Stimulated activated CD4-positive, alpha-beta T cell treated with anti-CD3 and anti-CD28 coated beads, Interleukin-15, amount 100 ng/mL, for 1 hour (primary cell): Measurements from ENCODE around the gene VEGFB.

Experiments used
- DNase-seq, 2 donors: peaks; one replicate each; pipeline ENCODE4 v3.0.0-alpha.2; 2020; ENCODE audit warnings: low read depth in 1 of 2, low spot score in 1 of 2

The VEGFB gene

DNA sequence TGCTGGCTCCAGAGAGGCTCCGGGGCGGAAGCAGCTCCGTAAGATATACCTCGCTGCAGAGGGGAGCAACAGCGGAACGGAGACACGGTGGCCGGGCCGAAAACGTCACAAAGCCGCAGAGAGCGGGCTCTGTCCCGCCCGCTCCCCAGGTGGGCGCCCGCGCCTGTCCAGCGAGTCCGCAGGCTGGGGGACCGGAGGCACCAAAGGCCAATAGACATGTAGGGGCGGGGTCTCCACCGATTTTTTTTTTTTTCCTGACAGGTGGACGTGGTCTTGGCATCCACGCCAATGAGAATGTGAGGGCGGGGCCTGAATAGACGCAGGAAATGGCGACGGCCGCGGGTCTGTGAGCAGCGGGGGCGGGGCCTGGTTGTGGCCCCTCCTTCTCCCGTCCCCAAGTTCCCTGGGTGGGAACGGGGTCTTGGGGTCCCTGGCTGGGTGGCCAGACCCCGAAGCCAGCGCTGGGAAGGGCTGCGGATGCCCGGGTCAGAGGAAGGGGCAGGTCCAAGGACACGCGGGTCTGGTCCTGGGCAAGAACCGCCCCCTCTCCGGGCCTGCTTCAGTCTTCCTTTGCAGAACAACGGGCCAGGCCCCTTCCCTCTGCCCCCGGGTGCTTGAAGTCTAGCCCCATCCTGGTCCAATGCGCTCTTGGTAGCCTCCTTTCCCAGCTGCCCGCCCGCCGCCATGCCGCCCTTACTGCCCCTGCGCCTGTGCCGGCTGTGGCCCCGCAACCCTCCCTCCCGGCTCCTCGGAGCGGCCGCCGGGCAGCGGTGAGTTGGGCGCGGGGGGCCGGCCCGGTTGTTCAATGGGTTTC is 4.0 kb upstream of the VEGFB start, which contains the start of gene DNAJC4:
DNAJC4 (plus strand) TSS at position 378 of the 814 bp plus-strand sequence; CDS start at position 685, 307 bp downstream.
- peak; percentile 72 to 76 for DNase-seq

DNA sequence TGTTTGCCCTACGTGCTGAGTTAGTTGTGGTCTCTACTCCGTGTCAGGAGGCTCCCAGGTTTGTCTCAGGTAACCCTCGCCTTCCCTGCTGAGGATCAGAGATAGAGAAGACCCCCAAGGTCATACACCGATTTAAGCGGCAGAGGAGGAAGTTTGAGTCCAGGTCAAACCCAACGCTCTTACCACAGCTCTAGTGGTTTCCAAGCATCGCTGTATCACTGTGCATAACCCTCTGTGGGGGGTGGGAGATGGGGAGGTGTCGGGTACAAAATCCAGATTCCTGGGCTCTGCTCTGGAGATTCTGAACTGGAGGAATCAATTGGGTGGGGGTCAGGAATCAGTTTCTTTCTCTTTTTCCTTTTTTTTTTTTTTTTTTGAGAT is 3.4 kb upstream of the VEGFB start:
- no peak for DNase-seq

DNA sequence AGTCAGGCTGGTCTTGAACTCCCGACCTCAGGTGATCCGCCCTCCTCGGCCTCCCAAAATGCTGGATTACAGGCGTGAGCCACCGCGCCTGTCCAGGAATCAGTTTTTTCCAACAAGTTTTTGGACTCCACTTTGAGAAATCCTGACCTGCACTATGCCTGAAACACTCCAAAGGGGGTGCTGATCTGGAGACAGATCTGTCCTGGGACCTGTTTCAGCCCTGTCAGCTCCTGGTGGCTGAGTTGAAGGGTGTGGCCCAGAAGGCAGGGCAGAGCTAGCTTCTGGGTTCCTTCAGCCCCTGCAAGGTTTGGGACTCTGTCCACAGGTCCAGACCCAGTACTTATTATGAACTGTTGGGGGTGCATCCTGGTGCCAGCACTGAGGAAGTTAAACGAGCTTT is 2.8 kb upstream of the VEGFB start:
- DNase-seq, result no peak

DNA sequence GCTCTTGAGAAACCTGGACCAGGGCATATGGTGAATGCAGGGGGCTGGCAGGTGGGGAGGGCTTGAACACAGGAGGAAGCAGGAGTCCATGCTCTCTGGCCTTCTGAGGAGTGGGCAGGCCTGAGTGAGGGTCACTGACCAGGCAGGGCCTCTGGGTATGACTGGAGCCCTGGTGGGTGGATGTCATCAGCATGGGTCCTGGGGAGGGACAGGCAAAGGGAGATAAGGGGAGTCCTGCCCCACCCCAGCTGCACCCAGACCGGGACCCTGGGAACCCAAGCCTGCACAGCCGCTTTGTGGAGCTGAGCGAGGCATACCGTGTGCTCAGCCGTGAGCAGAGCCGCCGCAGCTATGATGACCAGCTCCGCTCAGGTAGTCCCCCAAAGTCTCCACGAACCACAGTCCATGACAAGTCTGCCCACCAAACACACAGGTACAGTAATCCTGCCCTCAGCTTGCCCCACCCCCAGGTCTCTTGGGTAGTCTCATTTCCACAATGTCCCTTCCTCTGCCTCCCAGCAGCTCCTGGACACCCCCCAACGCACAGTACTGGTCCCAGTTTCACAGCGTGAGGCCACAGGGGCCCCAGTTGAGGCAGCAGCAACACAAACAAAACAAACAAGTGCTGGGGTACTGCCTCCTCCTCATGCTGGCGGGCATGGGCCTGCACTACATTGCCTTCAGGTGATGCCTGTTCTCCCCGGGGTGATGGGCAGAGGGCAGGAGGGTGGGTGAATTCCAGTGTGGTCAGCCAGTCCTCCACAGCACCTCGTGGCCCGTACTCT is 2.0 kb upstream of the VEGFB start:
- DNase-seq, result no peak

DNA sequence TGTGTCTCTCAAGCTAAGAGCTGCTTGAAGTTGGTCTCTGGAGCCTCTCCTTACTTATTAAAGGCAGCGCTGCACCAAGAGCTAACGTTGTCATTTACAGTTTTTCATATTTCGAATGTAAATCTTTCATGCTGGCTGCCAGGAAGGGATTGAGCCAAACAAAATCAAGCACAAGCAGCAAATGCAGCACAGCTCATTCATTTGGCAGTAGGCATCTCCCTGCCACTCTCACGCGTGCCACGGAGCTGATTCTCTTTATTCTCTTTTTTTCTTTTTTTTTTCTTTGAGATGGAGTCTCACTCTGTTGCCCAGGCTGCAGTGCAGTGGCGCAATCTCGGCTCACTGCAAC is 1.4 kb upstream of the VEGFB start:
- no peak for DNase-seq

DNA sequence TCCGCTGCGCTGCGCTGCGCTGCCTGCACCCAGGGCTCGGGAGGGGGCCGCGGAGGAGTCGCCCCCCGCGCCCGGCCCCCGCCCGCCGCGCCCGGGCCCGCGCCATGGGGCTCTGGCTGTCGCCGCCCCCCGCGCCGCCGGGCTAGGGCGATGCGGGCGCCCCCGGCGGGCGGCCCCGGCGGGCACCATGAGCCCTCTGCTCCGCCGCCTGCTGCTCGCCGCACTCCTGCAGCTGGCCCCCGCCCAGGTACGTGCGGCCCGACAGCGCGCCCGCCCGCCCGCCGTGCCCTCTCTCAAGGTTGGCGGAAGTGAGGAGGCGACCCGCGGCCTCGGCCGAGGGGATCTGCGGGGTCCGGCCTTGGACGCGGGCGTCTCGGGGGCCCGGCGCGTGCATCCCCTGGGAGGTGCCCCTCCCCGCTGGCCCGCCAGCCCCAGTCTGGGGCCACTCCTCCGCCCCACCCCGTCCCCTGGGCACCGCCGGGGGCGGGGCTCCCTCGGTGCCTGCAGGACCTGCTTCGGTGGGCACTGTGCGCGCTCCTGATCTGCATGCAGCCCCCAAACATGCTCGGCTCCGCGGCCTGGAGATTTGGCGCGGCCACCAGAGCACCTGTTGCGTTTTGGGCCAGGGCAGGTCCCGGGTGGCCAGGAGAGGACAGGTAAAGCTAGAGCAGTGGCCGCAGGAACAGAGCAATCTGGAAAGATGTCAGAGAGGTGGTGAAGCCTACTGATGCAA is 429 bp downstream of the VEGFB start:
- DNase-seq, result no peak

DNA sequence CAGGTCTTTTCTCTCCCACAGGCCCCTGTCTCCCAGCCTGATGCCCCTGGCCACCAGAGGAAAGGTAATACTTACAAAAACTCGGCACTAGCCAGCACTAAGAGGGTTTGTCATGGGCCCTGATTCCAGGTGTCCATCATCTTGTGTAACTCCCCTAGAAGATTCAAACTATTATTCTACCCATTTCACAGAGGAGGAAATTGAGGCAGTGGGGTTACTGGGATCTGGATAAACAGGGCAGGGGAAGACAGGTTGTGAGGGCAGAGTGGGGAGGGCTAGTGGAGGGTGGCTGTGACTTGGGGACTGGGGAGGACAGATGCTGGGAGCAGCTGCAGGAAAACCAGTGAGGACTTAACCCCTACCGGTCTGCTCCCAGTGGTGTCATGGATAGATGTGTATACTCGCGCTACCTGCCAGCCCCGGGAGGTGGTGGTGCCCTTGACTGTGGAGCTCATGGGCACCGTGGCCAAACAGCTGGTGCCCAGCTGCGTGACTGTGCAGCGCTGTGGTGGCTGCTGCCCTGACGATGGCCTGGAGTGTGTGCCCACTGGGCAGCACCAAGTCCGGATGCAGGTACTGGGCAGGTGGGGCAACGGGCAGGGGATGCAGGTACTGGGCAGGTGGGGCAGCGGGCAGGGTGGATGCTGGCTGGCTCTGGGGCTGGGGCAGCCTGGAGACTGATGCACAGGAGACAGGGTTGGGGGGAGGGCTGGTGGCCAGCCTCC is 1.2 kb downstream of the VEGFB start:
- DNase-seq, result no peak

DNA sequence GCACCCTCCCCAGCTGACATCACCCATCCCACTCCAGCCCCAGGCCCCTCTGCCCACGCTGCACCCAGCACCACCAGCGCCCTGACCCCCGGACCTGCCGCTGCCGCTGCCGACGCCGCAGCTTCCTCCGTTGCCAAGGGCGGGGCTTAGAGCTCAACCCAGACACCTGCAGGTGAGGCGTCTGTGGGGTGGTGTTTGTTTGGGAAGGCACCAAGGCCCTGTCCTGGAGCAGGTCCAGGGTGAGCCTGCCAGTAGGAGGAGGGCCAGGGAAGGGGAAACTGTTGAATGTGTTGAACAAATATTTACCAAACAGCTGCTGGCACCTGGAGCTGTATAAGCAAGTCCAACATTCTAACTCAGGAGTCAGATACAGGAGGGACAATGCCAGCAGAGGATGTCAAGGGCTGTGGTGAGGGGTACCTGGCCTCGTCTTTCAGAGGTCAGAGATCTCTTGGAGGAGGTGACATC is 3.1 kb downstream of the VEGFB start:
- no peak for DNase-seq

DNA sequence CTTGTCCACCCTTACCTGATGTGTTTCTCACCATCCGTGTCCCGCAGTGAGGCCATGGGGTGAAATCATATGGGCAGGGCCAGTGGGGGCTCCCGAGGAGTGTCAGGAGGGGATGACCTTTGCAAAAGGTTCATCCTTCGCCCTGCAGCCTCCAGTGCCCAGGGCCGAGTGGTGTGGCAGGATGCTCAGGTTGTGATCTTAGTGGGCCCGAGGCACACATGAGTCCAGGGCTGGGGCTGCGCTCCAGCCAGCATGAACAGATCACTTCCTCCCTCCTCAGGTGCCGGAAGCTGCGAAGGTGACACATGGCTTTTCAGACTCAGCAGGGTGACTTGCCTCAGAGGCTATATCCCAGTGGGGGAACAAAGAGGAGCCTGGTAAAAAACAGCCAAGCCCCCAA is 3.7 kb downstream of the VEGFB start:
- no peak for DNase-seq

DNA sequence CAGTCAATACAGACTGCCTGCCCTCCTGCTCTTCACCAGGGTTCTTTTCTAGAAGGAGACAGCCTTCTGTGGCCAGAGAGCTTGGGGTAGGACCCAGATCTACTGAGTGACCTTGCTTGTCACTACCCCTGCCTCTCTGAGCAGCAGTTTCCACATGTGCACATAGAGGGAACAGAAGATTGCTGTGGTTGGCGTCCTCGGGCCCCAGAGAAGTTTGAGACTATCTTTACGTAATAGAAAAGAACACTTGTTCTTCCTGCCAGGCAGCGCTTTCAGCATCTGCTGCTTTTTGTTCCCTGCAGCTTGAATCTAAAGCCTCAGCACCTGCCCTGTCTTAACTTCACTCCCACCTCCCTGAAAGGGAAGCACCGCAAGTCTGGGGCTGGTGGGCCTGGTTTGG is 4.6 kb downstream of the VEGFB start:
- no peak for DNase-seq

DNA sequence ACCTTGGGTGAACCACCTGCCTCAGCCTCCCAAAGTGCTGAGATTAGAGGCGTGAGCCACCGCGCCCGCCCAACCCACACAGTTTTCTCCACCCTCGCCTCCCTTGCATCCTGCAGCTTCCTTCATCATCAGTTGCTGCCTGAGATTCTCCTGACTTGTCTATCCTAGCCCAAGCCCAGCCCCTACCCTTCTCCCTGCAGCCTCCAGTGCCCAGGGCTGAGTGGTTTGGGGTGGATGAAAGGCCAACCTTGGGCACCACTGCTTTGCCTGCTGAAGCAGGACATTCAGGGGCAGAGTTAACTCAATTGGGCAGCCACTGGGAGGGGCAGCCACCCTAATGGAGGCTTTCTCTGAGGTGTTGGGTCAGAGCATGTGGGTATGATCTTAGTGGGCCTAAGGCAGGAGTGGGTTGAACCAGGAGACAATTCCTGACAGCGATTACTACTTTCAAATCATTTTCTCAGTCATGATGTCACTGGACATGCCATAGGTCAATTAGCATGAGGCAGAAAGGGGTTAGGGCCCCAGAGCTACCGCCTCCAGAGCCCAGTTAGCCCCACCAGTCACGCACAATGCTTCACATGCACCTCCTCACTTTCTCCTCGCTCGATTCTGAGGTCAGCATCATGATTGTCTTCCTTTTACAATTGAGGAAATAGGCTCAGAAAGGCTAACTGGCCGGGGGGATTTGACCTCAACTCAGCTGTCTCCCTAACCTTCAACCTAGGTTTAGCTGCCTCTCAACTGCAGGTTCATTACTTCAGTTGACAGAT is 5.5 kb downstream of the VEGFB start:
- no peak for DNase-seq

DNA sequence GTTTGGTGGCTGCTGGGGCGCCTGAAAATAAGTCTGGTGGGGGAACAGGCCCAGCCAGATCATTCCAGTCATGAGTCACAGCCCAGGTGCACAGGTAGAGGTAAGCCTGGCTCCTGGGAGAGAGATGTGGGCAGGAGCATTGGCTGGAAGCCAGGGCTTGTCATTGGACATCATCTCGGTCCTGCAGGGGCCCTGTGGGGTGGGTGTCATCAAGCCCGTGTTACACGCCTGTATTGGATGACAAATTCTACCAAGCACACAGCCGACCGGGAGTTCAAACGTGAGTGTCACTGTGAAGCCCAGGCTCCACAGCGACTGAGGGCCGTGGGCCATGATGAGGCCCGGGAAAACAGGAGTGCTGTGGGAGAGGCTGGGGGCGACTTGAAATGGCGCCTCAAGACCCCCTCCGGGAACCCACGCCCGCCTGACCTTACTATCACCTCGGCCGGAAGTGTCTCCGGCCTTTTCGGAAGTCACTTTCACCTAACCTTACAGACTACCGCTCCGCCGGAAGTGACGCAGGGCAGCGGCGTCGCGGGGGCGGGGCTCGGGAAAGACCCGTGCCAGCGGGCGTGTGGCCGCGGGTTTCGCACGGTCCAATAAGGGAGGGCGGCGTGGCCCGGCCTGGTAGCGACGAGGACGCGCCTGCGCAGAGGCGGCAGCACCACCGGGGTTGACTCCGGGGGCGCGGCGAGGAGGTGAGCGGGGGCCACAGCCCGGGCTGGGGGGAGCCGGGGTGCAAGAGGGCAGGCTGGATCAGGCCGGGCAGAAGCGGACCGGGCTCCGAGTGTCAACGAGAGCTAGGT is 6.3 kb downstream of the VEGFB start, which contains the start of gene FKBP2:
FKBP2 (plus strand) TSS at position 661 of the 806 bp plus-strand sequence. CDS start 1,293 bp downstream, outside the sequence.
- DNase-seq, result peak; percentile 97 to 98

DNA sequence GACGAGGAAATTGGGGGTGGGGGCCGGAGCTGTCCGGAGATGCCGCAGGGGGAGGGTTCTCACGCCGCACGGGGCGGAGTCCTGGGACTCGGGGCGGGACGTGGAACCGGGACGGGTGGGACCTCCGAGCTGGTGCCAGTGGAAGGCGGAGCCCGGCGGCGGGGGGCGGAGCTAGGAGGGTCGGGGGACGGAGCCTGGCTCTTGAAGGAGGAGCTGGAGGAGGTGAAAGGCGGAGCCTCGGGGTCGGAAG is 6.8 kb downstream of the VEGFB start:
- peak; percentile 100 for DNase-seq

DNA sequence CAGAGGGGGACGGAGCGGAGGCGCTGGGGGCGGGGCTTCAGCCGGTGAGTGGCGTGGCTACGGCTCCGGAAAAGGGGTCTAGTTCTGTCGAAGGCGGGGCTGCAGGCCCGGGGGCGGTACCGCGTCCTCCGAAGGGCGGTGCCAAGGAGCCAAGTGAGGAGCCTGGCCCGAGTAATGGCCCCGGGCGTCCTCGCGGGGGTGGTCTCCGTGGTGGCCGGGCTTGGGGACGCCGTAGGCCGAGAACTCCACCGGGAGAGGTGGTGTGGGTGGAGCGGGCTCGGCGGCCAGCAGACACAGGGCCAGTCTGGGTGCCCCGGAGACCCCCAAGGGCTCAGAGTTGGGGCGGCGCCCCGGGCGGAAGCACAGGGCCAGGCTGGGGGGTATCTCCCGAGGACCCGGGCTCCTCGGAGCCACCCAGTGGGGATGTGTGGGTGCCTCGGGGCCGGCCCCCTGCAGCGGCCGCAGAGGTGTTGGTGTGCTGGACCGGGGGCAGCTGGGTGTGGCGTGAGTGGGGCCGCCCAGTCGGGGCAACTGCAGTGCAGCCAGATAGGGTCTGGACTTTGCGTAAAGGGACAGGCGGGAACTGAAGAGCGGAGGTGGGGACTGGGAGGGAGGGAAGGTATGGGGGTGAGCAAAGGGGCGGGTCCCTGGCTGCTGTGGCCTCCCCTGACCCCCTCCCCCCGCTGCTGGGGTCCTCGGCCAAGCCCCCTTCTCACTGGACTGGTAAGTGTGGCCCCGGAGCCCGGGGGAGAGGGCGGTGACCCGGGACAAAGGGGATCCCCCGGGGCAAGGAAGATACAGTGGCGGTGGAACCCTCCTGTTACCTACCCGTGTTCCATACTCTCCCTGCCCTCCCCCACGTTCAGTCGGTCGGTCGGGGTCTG is 7.3 kb downstream of the VEGFB start:
- DNase-seq, result no peak

DNA sequence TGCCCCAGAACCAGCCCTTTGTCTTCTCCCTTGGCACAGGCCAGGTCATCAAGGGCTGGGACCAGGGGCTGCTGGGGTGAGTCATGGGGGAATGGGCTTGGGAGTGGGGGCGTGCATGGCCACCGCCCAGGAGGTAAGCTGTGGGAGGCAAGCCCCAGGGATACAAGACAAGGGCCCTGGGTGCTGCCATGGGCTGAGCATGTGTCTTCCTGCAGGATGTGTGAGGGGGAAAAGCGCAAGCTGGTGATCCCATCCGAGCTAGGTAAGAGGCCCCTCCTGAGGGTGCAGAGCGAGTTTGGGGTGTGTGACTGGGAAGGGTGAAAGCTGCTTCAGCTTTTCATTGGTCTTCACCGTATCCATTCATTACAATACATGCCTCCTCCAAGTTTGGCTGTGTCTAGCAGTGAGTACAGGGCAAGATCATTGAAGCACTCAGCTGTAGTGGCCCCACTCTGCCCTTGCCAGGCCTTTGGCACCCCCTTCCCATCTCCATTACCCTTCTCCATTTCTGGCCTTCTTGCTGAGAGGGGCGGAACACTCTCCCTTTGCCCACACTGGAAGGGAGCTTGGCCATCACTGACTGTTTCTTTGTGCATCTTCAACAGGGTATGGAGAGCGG is 9.0 kb downstream of the VEGFB start:
- DNase-seq, result no peak

DNA sequence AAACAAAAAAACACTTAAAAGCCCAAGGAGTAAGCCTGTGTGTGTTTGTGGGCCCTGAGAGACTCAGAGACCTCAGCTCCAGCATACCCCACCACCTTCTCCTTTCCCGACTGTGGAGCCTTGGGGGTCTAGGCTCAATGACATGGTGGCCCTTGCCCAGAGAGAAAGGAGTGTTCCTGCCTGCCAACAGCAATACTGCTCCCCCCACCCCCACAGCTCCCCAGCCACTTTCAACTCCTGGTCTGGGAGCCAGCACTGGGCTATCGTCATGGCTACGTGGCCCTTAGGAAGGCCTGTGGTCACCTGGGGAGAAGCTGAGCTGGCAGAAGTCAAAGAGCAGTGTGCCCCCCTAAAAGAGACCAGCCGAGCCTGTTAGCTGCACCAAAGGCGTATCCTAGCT is 9.7 kb downstream of the VEGFB start:
- no peak for DNase-seq

DNA sequence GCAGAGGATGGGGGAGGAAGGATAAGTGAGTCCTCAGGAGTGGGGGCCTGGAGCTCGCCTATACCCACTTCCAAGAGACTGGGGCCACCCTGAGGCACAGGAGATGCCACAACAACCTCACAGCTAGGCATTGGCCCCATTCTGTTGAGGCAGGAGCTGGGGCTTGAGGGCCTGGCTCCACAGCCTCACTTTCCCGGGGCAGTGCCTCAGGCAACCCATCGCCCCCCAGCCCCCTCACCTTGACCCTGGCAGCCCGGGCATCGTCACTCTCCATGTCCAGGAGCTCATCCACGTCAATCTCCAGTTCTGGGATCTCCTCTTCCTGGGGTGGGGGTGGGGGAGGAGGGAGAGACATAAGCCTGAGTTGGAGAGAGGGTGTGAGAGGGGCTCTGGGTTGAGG is 10.6 kb downstream of the VEGFB start:
- DNase-seq, result no peak

DNA sequence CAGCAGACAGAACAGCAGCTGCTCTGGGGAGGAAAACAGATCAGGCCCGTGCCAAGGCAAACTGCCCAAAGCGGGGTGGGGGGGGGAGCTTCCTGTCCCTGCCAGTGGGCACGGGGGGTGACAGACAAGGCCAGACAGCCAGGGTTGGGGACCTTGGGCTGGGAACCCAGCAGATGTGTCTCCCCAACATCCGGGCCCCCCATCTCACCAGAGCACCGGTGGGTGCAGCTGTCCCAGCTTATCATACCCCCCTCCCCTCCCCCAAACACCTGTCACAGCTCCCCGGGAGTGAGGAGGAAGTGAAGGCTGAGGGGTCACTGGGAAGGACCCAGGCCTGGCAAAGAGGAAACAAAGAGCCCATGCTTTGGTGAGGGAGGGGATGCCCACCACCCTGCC is 11.0 kb downstream of the VEGFB start:
- DNase-seq, result no peak
